Measurements from ENCODE around the gene ALCAM. TPM values are rescaled to one million over a fixed set of nuclear protein-coding genes. Genes with fewer than 3 reads are reported as not detected.

The ALCAM gene
- total RNA-seq, 3 donors from 2014 or later: 12.6 to 23.7 (median 14.8) TPM

- H3K4me3 ChIP-seq: no peak overlapping the region
- H3K36me3 ChIP-seq (ENCODE audit: low read depth): no peaks in the 10 kb centered on the region
- TF ChIP-seq, protein P1, sequence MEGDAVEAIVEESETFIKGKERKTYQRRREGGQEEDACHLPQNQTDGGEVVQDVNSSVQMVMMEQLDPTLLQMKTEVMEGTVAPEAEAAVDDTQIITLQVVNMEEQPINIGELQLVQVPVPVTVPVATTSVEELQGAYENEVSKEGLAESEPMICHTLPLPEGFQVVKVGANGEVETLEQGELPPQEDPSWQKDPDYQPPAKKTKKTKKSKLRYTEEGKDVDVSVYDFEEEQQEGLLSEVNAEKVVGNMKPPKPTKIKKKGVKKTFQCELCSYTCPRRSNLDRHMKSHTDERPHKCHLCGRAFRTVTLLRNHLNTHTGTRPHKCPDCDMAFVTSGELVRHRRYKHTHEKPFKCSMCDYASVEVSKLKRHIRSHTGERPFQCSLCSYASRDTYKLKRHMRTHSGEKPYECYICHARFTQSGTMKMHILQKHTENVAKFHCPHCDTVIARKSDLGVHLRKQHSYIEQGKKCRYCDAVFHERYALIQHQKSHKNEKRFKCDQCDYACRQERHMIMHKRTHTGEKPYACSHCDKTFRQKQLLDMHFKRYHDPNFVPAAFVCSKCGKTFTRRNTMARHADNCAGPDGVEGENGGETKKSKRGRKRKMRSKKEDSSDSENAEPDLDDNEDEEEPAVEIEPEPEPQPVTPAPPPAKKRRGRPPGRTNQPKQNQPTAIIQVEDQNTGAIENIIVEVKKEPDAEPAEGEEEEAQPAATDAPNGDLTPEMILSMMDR (IDR thresholded peaks at IDR 0.05): no peak
- H3K9me3 ChIP-seq: no peaks in the 10 kb centered on the region
- intact Hi-C loops (cut with DNase I, micrococcal nuclease): no loop called here
- H3K4me1 ChIP-seq (ENCODE audit: low read depth): no peaks in the 10 kb centered on the region
- ATAC-seq: no peak
- DNase-seq: no peak
Observed at GRCh38 chr3:105615814-105616213, 249.1 kb downstream of the ALCAM start.

- no peaks in the 10 kb centered on the region for H3K9me3 ChIP-seq
- H3K4me1 ChIP-seq (ENCODE audit: low read depth): no peaks in the 10 kb centered on the region
- H3K36me3 ChIP-seq (ENCODE audit: low read depth): no peaks in the 10 kb centered on the region
- no peak overlapping the region for H3K4me3 ChIP-seq
- ATAC-seq (no peak), DNase-seq (no peak)
- TF ChIP-seq, protein P1 (IDR thresholded peaks at IDR 0.05): no peak
- intact Hi-C loops (cut with DNase I, micrococcal nuclease): no loop called here
Observed at GRCh38 chr3:105616374-105617121, 249.8 kb downstream of the ALCAM start.

DNA sequence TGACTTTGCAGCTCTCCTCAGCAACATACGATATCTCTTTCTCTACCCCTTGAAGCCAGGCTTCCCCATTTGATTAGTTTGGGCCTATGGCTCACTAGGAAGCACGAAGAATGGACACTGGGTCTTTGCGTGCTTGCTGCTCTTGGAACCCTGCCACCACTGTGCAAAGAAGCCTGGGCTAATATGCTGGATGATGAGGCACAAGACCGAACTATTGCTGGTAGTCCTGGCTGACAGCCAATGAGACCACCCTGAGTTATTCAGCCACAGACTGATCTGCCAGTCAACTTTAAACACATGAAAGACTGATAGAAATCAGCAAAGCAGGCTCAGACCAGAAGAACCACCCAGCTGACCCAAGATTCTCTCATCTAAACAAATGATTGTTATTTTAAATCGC is 251.8 kb downstream of the ALCAM start:
- intact Hi-C loops (cut with DNase I, micrococcal nuclease): no loop called here

DNA sequence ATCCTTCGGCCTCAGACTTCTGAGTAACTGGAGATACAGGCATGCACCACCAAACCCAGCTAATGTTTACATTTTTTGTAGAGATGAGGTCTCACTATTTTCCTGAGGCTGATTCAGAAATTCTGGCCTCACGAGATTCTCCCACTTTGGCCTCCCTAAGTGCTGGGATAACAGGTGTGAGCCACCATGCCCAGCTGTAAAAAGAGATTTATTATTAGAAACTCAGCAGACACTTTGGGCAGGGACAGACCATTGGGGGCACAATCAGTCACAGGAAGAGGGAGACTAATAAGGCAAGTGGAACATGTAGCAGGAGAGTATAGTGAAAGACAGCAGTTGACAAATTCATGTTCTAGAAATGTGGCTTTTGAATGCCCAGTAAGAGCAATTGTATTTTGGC is 252.9 kb downstream of the ALCAM start:
- intact Hi-C loops (cut with DNase I, micrococcal nuclease): no loop called here
- Histone ChIP-seq H3K4me1 (ENCODE audit: low read depth) (no peaks in the 10 kb centered on the region), H3K36me3 (ENCODE audit: low read depth) (no peaks in the 10 kb centered on the region), H3K9me3 (no peaks in the 10 kb centered on the region), H3K4me3 (no peak overlapping the region)
- DNase-seq: no peak
- TF ChIP-seq, protein P1 (IDR thresholded peaks at IDR 0.05): no peak
- no peak for ATAC-seq

More for the DNA sequence above, 251.8 kb downstream of the ALCAM start:
- ATAC-seq: no peak
- Histone ChIP-seq H3K9me3 (no peaks in the 10 kb centered on the region), H3K4me3 (no peak overlapping the region), H3K36me3 (ENCODE audit: low read depth) (no peaks in the 10 kb centered on the region), H3K4me1 (ENCODE audit: low read depth) (no peaks in the 10 kb centered on the region)
- TF ChIP-seq, protein P1 (IDR thresholded peaks at IDR 0.05): no peak
- DNase-seq: no peak

DNA sequence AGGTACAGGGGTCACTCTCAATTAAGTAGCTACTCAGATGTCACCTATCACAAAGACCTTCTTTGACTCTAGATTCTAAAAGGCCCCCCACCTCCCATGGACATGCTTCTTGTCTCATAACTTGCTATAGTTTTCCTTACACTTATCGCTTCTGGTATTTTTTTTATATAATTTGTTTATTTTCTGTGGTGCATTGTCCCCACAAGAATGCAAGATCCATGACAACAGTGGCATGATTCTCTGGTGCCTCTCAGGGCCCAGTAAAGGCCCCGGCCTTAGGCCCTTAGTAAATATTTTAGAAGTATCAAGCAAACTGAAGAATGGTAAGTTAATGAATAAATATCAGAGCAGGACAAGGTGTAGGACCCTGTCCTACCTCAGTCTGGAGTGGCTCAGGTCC is 253.5 kb downstream of the ALCAM start:
- TF ChIP-seq, protein P1 (IDR thresholded peaks at IDR 0.05): no peak
- H3K9me3 ChIP-seq: no peaks in the 10 kb centered on the region
- H3K36me3 ChIP-seq (ENCODE audit: low read depth): no peaks in the 10 kb centered on the region
- no peaks in the 10 kb centered on the region for H3K4me1 ChIP-seq (ENCODE audit: low read depth)
- intact Hi-C loops (cut with DNase I, micrococcal nuclease): no loop called here
- DNase-seq (no peak), ATAC-seq (no peak)
- no peak overlapping the region for H3K4me3 ChIP-seq
